Gastrocnemius medialis (tissue), 4 donors: ENCODE data around the gene DEPDC4. TPM values are rescaled to one million over a fixed set of nuclear protein-coding genes. Genes with fewer than 3 reads are reported as not detected.

ENCODE experiments used
- ATAC-seq, 2 donors: fragments of 150-250 bp; one replicate each; pipeline ENCODE4 v1.9.1; 2016
- DNase-seq, 2 donors: peaks; one replicate each; pipeline ENCODE4 v3.0.0-alpha.2; 2019
- H3K27ac ChIP-seq, 4 donors: fragments of 200-600 bp; sonication (generic); 1 replicate in 1 of 4; 2 replicates in 3 of 4; pipeline ENCODE4 v1.5.1; 2016 to 2018; ENCODE audit warnings: mild to moderate bottlenecking in 2 of 4, moderate library complexity in 1 of 4
- H3K27me3 ChIP-seq, 3 donors: fragments of 200-600 bp; sonication (generic) in 2 of 3; 1 replicate in 1 of 3; 2 replicates in 2 of 3; pipeline versions ENCODE4 v1.5.1 to v1.6.0; 2016 to 2019; ENCODE audit warnings: mild to moderate bottlenecking in 1 of 3, moderate library complexity in 1 of 3
- H3K36me3 ChIP-seq, 2 donors: fragments of 200-600 bp; sonication (generic) in 1 of 2; one replicate each; pipeline ENCODE4 v1.5.1; 2017 to 2018
- H3K4me1 ChIP-seq, 2 donors: fragments of 200-600 bp; sonication (generic) in 1 of 2; one replicate each; pipeline ENCODE4 v1.5.1; 2016 to 2017; ENCODE audit warnings: mild to moderate bottlenecking in 2 of 2
- H3K4me3 ChIP-seq, 4 donors: fragments of 200-600 bp; sonication (generic) in 3 of 4; 1 replicate in 1 of 4; 2 replicates in 3 of 4; pipeline ENCODE4 v1.5.1; 2016 to 2019; ENCODE audit warnings: mild to moderate bottlenecking in 2 of 4
- H3K9me3 ChIP-seq, 3 donors: fragments of 200-600 bp; sonication (generic) in 2 of 3; 1 replicate in 1 of 3; 2 replicates in 2 of 3; pipeline ENCODE4 v1.5.1; 2016 to 2019
- CTCF ChIP-seq, 5 experiments: fragments of 450-650 bp in 3 of 5; fragments of 200-600 bp in 2 of 5; sonication (generic) in 2 of 5; IDR thresholded peaks in 4 of 5; conservative IDR thresholded peaks in 1 of 5; 1 replicate in 4 of 5; 2 replicates in 1 of 5; pipeline ENCODE4 v1.5.1; 2016 to 2019; ENCODE audit warnings: antibody characterized with exemption in 5 of 5, mild to moderate bottlenecking in 3 of 5, moderate library complexity in 3 of 5
- POLR2A ChIP-seq, 2 donors: fragments of 450-650 bp; IDR thresholded peaks; one replicate each; pipeline ENCODE4 v1.6.1; 2017; ENCODE audit warnings: antibody characterized with exemption in 2 of 2, mild to moderate bottlenecking in 2 of 2, moderate library complexity in 2 of 2
- in situ Hi-C, 4 donors: fragments of 200-750 bp; cut with MboI; loops; one replicate each; pipeline versions ENCODE4 v1.15.0 to v1.8.0; 2017; ENCODE audit warnings: low sequenced_read_pairs in 4 of 4
- intact Hi-C: fragments of 100-400 bp; cut with DNase I; formaldehyde crosslinking; loops from one replicate; pipeline ENCODE4 v1.15.1; 2023; ENCODE audit warnings: low total_unique reads
- total RNA-seq, 4 donors: library from RNA; depleted of rRNA; stranded (reverse); fragments of >200 nt; gene quantifications; one replicate each; pipeline versions ENCODE4 v1.1.0 to v1.2.3, GENCODE V29; 2016

Gene DEPDC4
- total RNA-seq, 4 donors from 2014 or later = not detected

DNA sequence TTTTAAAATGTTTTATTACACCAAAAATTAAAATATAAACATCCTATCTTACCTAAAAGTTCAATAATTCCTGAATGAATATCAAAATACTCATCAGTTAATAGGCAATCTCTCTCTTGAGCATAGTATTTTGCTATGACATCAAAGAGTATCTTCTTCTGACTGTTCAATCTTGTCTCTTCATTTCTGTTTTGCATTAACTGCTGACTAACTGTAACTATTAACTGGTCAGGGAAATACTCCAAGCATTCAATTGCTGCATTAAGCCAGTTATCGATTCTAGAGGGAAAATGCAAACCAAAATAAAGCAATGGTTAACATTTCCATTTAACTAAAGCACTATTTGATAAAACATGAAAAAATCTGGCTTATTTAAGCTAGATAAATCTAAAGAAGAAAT, 13.4 kb downstream of the DEPDC4 start:
- TF ChIP-seq POLR2A (IDR thresholded peaks at IDR 0.05) = no peak
- TF ChIP-seq CTCF (IDR thresholded peaks at IDR 0.05 in 4 of 5, conservative IDR thresholded peaks at IDR 0.05 in 1 of 5) = no peak
- in situ Hi-C loops = no loop called here

GRCh38 chr12:100251917-100252316, 15.0 kb downstream of the DEPDC4 start:
- Histone ChIP-seq H3K4me3 (no peak overlapping the region), H3K9me3 (no peaks in the 10 kb centered on the region), H3K27ac (no peak overlapping the region), H3K4me1 (no peaks in the 10 kb centered on the region), H3K36me3 (no peaks in the 10 kb centered on the region), H3K27me3 (no peaks in the 10 kb centered on the region)
- TF ChIP-seq POLR2A (IDR thresholded peaks at IDR 0.05) = no peak
- no peak for TF ChIP-seq CTCF (IDR thresholded peaks at IDR 0.05 in 4 of 5, conservative IDR thresholded peaks at IDR 0.05 in 1 of 5)
- intact Hi-C loops (no loop called here), in situ Hi-C loops (no loop called here)
- ATAC-seq (no peak), DNase-seq (no peak)

More for the DNA sequence above, 13.4 kb downstream of the DEPDC4 start:
- no peak for ATAC-seq
- no peaks in the 10 kb centered on the region for H3K9me3 ChIP-seq
- intact Hi-C loops = no loop called here
- DNase-seq = no peak
- no peaks in the 10 kb centered on the region for H3K27me3 ChIP-seq
- H3K4me1 ChIP-seq = no peaks in the 10 kb centered on the region
- H3K4me3 ChIP-seq = no peak overlapping the region
- H3K36me3 ChIP-seq = no peaks in the 10 kb centered on the region
- H3K27ac ChIP-seq = no peak overlapping the region

- Histone ChIP-seq H3K27me3 (no peaks in the 10 kb centered on the region), H3K36me3 (no peaks in the 10 kb centered on the region), H3K27ac (no peak overlapping the region), H3K9me3 (no peaks in the 10 kb centered on the region), H3K4me3 (no peak overlapping the region), H3K4me1 (no peaks in the 10 kb centered on the region)
- DNase-seq (no peak), ATAC-seq (no peak)
- no peak for TF ChIP-seq CTCF (IDR thresholded peaks at IDR 0.05 in 4 of 5, conservative IDR thresholded peaks at IDR 0.05 in 1 of 5)
- TF ChIP-seq POLR2A (IDR thresholded peaks at IDR 0.05) = no peak
- intact Hi-C loops = no loop called here
- in situ Hi-C loops = loop anchor here in 3 of 4 donors (25.0 kb wide), 2 partner anchors 312 to 487 kb away; partner anchors contain the start of gene GAS2L3 (in 3 of the 3)
These were observed 16.9 kb downstream of the DEPDC4 start for GRCh38 chr12:100249941-100250340.

GRCh38 chr12:100248886-100249285, 18.0 kb downstream of the DEPDC4 start:
- intact Hi-C loops (no loop called here), in situ Hi-C loops (loop anchor here in 3 of 4 donors (25.0 kb wide), 2 partner anchors 313 to 488 kb away; partner anchors contain the start of gene GAS2L3 (in 3 of the 3))
- ATAC-seq = no peak
- TF ChIP-seq CTCF (IDR thresholded peaks at IDR 0.05 in 4 of 5, conservative IDR thresholded peaks at IDR 0.05 in 1 of 5) (no peak), POLR2A (IDR thresholded peaks at IDR 0.05) (no peak)
- H3K4me1 ChIP-seq = no peaks in the 10 kb centered on the region
- H3K9me3 ChIP-seq = no peaks in the 10 kb centered on the region
- H3K4me3 ChIP-seq = no peak overlapping the region
- no peak for DNase-seq
- H3K36me3 ChIP-seq = no peaks in the 10 kb centered on the region
- H3K27me3 ChIP-seq = no peaks in the 10 kb centered on the region
- no peak overlapping the region for H3K27ac ChIP-seq

DNA sequence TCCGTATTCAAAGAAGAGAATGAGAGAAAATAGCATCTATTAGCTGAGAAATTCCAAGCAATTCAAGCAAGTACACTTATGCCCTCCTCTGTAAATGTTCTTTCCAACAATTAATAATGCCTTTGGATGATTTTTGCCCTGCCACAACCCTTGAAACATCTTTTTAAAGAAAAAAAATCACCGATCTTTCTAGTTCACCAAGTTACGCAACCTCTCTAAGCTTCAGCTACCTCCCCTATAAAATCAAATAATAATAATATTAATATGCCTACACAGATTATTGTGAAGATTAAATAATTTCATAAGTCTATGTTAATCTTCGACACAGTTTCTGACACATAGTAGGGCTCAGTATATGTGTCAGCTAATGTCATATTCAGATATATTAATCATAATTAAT, 19.1 kb downstream of the DEPDC4 start:
- intact Hi-C loops = no loop called here
- no peaks in the 10 kb centered on the region for H3K9me3 ChIP-seq
- DNase-seq (no peak), ATAC-seq (no peak)
- H3K27ac ChIP-seq = no peak overlapping the region
- in situ Hi-C loops = loop anchor here in 3 of 4 donors (25.0 kb wide), 2 partner anchors 315 to 490 kb away; partner anchors contain the start of gene GAS2L3 (in 3 of the 3)
- no peaks in the 10 kb centered on the region for H3K36me3 ChIP-seq
- H3K4me1 ChIP-seq = no peaks in the 10 kb centered on the region
- H3K27me3 ChIP-seq = no peaks in the 10 kb centered on the region
- H3K4me3 ChIP-seq = no peak overlapping the region
- TF ChIP-seq POLR2A (IDR thresholded peaks at IDR 0.05) = no peak
- TF ChIP-seq CTCF (IDR thresholded peaks at IDR 0.05 in 4 of 5, conservative IDR thresholded peaks at IDR 0.05 in 1 of 5) = no peak
